Fibroblast of lung (primary cell): Measurements from ENCODE around the gene NR4A1.

Experiments used
- EZH2 ChIP-seq: IDR thresholded peaks from 2 replicates; pipeline ENCODE4 v1.5.1; 2012; ENCODE audit warnings: low read length, control low read depth, mild to moderate bottlenecking; ENCODE audit errors: missing control alignments
- TF ChIP-seq, protein P1 (sequence below), 2 donors: IDR thresholded peaks in 1 of 2; conservative IDR thresholded peaks in 1 of 2; 1 replicate in 1 of 2; 2 replicates in 1 of 2; pipeline ENCODE4 v1.5.1; 2011 to 2012; ENCODE audit warnings: low read length in 2 of 2, control low read depth in 1 of 2, inconsistent platforms in 1 of 2, low read depth in 1 of 2, mild to moderate bottlenecking in 1 of 2

DNA sequence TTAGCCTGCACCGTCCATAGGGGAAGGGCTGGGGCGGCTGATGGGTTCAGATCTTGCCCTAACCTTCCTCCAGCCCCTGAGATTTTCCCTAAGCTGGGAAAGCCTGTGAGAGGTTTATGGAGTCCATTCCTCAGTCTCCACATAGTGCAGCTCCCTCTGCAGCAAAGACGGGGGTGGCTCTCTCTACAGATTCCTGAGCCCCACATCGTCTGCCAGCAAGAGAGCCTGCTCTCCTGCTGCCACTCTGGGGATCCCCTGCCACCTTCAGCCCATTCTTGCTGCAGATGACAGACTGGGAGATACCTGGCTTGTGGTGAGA, 31.4 kb downstream of the NR4A1 start:
- TF ChIP-seq, protein P1, sequence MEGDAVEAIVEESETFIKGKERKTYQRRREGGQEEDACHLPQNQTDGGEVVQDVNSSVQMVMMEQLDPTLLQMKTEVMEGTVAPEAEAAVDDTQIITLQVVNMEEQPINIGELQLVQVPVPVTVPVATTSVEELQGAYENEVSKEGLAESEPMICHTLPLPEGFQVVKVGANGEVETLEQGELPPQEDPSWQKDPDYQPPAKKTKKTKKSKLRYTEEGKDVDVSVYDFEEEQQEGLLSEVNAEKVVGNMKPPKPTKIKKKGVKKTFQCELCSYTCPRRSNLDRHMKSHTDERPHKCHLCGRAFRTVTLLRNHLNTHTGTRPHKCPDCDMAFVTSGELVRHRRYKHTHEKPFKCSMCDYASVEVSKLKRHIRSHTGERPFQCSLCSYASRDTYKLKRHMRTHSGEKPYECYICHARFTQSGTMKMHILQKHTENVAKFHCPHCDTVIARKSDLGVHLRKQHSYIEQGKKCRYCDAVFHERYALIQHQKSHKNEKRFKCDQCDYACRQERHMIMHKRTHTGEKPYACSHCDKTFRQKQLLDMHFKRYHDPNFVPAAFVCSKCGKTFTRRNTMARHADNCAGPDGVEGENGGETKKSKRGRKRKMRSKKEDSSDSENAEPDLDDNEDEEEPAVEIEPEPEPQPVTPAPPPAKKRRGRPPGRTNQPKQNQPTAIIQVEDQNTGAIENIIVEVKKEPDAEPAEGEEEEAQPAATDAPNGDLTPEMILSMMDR (conservative IDR thresholded peaks at IDR 0.05 in 1 of 2, IDR thresholded peaks at IDR 0.05 in 1 of 2; ENCODE audit: low read depth in 1 of 2, low read length in 2 of 2): no peak
- TF ChIP-seq EZH2: no peak
